Loucy (cell line): Measurements from ENCODE around the gene MTF1.

Experiments
- EZH2phosphoT487 ChIP-seq: fragments of 200-600 bp; IDR thresholded peaks from 2 replicates; pipeline ENCODE4 v1.6.1; 2018; ENCODE audit warnings: antibody characterized with exemption, mild to moderate bottlenecking, moderate library complexity, borderline replicate concordance
- TF ChIP-seq, protein P1 (sequence below): fragments of 200-600 bp; sonication (generic); conservative IDR thresholded peaks from 2 replicates; pipeline ENCODE4 v1.5.1; 2014; ENCODE audit warnings: mild to moderate bottlenecking, antibody characterized with exemption, low read length

DNA sequence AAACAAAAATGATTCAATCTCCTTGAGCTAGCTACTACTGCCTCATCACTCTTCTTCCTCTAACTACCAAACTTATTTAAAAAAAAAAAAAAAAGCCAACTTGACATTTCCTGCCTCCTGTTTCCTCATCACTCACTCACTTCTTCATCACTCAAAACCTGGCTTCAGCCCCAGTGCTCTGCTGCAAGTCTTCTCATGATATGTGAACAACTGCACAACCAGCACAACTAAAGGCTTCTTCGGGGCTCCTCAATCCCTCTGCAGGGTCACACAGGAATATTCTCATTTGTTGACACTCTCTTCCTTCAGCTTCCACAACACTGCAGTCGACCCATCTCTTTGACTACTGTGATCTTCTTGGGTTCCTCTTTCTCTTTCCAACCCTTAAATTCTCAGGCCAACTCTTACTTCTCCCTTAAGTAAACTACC lies 7.6 kb downstream of the MTF1 start:
- TF ChIP-seq, protein P1, sequence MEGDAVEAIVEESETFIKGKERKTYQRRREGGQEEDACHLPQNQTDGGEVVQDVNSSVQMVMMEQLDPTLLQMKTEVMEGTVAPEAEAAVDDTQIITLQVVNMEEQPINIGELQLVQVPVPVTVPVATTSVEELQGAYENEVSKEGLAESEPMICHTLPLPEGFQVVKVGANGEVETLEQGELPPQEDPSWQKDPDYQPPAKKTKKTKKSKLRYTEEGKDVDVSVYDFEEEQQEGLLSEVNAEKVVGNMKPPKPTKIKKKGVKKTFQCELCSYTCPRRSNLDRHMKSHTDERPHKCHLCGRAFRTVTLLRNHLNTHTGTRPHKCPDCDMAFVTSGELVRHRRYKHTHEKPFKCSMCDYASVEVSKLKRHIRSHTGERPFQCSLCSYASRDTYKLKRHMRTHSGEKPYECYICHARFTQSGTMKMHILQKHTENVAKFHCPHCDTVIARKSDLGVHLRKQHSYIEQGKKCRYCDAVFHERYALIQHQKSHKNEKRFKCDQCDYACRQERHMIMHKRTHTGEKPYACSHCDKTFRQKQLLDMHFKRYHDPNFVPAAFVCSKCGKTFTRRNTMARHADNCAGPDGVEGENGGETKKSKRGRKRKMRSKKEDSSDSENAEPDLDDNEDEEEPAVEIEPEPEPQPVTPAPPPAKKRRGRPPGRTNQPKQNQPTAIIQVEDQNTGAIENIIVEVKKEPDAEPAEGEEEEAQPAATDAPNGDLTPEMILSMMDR = no peak
- TF ChIP-seq EZH2phosphoT487 = no peak
